HG03196 (cell line): ENCODE data around the gene VAMP8.
"Not testable (repeated sequence)": the region's sequence is repeated elsewhere in the genome, so short reads cannot be mapped to it uniquely, and the experiment has no call there.

Experiments
- ATAC-seq: cut with Tn5 transposase; IDR thresholded peaks from one replicate; pipeline ENCODE4 v1.9.1; 2021; ENCODE audit not compliant: unreplicated experiment

Gene VAMP8

DNA sequence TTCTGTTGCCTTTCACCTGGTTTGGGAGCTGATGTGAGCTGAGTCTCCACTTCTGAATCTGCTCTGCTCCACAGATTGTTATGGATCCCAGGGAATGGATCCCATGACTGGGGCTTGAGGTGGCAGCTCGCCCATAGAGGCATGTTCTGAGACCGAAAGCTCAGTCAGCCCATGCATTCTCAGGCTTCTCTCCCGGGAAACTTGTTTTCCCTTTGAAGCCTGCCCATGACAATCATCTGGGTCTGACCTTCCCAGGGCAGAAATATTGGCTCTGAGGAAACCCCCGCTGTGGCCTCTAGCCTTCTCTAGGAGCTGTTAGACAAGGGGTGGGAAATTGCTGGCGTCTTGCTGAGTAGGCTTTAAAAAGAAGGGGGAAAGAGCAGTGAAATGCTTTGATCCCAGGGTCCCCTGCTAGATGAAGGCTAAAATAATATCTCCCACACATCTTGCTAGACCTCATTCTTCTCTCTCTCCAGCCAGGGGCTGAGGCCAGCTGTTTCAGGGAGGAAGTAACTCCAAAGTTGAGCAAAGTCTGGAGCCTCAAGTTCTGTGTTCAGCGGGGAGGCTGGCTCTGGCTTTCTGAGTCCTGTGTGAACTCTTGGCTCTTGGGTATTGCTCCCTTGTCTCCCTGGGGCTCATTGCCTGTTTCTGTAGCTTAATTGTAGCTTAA, 2.0 kb downstream of the VAMP8 start:
- ATAC-seq = no peak

DNA sequence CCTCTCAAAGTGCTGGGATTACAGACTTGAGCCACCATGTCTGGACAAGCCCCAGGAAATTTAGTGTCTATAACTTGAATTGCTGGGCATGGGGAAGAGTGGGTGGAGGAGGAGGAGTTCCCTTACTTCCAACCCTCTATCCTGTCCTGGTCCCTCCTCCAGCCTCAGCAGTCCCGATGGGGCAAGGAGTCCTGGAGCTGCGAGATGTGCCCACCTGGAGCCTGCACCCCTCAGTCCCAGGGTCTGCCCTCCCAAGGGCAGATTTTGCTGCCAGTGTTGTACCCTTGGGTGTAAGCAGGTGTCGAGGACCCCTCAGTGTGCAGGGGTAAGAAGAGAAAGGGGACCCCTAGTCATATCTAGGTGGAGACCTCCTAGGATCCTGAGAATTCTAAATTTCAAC, 2.8 kb downstream of the VAMP8 start:
- no peak for ATAC-seq

DNA sequence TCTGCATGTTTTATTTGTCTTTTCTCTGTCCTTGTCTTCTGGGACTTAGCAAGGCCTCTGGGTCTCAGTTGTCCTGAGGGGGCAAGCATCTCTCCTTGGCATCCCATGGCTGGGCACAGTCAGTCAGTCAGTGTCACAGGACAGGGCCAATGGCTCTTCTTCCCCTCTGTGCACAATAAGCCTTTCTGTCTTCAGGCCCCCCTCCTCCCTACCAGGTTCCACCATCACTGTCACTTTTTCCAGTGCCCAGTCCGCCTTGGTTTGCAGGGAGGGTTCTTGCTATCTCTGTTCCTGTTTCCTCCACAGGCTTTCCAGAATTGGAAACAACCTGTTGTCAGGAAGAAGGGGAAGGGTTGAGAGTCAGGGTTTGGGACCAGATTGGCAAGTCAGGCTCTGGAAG, 5.1 kb downstream of the VAMP8 start:
- no peak for ATAC-seq

DNA sequence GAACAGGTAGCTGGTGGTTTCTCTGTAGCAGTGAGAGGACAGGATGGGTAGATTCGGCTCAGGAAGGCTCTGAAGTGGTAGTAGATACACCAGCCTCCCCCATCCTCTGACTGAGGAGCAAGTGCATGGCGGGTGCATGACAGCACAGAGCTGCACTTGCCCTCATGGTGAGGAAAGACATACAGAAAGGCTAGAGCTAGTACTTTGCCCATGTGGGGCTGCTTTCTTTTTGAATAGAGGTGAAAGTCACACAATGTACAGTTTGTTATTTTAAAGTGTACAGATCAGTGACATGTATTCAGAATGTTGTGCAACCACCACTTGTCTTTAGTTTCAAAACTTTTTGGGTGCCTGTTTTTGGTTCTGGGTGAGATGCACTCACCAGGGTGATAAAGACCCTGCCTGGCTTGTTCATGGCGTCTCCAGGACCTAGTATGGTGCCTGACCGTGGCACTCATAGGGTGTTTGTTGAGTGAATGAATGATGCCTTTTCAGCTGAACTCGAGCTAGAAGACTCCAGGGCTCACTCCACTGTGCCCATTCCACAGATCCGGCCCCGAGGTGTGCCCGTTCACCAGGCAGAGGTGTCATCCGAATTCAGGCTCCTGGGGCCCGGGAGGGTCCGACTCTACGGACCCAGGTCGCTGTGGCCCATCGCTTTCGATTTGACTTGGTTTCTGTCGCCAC, 6.4 kb downstream of the VAMP8 start:
- peak; percentile 39 for ATAC-seq

DNA sequence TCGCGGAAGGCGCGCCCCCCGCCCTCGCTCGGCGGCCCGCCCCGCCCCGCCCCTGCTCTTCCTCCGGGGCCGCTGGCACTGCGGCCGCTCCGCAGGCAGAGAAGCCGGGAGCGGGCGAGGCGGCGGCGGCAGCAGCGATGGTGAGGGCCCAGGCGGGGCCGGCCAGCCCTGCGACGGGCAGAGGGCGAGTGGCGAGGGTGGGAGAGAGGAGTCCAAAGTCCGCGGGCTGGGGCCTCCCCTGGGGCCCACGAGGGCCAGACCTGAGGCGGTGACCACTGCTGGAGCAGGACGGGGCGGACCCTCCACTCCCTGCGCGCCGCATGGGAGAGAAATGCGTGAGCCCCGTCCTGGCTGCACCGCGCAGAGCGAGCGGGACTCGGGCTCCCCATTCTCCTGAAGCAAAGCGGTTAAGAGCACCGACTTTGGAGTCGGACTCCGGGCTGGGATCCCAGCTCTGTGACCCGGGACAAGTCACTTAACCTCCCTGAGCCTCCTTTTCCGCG, 7.0 kb downstream of the VAMP8 start, which contains the start of gene VAMP5:
TSS of gene VAMP5 (plus strand) at position 78 of the 503 bp plus-strand sequence. CDS start at position 138, 60 bp downstream.
- ATAC-seq = peak; percentile 27

DNA sequence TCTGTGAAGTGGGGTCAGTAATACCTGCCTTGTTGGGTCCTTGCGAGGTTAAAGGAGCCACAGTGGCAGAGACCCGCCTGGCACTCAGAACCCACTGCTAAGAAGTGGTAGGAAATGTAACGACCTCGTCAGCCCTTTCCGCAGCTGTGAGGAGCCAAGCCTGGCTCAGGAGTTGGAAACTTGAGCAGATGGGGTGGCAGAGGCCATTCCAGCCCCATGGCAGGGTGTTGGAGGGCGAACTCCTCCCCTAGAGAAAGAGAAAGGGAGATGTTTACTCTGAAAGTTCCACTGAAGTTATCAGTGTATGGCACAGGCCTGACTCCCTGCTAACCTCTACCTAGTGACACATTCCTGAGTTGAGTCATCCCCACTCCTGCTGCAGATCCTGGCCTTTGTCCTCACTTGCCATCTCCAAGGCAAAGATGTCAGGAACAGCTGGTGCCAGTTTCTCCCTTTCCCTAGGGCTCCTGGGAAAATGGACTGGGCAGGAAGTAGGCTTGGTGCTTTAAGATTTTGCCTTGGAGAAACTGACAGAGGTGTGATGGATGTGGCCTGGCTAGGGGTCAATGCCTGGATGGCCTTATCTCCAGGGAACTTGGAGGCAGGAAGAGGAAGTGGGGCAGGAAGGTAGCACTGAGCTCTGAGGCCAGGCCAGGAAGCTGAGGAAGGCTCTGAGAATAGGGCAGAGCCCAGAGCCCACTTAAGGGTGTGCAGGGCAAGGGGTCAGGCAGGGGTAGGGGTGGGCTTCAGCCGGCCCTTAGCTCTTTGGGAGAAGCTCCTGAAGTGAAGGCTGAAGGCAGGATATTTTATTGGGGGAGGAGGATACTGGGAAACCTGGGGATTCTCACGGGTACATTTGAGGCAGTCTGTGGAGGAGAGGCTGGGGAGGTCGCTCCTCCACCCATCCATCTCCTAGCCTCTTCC, 7.7 kb downstream of the VAMP8 start:
- peak; percentile 38 for ATAC-seq

DNA sequence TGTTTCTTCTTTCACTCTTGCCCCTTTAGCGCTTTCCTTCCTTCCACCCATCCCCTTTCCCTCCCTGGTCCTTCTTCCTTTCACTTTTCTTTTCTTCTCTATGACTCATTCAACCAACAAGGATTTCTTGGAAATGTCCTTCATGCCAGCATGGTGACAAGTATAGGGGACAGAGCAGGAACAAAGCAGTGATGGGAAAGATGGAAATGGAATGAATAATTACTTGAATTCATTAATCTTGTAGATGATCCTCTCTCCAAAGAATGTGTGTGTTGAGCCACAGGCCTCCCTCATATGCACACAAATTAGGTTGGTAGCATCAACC, 8.4 kb downstream of the VAMP8 start:
- no peak for ATAC-seq

DNA sequence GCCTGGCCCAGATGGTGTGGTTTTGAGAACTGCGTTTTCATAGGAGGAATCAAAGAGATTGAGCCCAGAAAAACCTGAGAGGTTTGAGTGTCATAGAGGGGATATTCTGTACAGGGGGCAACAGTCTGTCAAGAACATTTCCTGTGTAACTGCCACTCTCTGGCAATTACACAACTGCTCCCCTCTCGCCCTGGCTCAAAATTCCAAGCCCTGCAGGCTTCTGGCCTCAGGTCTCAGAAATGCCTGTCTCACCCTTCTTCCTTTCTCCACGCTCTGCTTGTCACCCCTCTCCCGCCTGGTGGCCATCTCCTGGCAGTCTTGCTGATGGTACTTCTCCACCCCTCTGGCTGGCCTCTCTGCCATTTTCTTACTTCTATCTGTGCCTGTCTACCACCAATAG, 10.8 kb downstream of the VAMP8 start:
- ATAC-seq = no peak

DNA sequence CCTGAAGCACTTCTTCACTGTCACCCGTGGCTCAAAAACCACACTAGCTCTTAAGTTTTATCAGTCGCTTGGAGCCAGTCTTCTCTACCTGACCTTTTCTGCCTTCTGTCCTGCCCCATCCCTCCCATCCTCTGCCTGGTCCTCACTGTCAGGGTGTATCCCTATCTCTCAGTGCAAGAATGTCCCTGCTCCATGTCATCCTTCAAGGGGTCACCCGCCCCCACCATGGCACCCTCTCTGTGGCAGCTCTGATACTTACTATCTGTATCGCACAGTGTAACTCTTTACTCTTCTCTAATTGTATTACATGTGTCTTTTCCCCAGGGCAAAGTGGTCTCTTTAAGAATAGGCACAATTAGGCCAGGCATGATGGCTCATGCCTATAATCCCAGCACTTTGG, 11.3 kb downstream of the VAMP8 start:
- ATAC-seq = no peak

DNA sequence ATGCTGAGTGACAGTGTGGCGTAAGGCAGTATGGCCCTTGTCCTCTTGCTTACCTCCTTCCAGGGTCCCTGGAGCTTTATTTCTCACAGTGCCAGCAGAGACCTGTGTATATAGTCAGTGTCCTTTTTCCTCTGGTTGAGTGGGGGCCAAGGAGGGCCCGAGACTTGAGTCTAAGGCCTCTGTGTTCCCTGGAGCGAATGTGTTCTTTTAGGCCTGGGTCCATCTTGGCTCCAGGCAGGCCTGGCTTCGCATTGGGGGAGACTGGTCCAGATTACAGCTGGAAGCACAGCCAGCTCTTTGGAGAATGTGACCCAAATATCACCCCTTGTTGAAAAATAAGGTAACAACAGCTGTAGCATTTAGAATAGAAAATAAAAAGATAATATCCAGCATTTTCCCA, 11.8 kb downstream of the VAMP8 start:
- no peak for ATAC-seq

DNA sequence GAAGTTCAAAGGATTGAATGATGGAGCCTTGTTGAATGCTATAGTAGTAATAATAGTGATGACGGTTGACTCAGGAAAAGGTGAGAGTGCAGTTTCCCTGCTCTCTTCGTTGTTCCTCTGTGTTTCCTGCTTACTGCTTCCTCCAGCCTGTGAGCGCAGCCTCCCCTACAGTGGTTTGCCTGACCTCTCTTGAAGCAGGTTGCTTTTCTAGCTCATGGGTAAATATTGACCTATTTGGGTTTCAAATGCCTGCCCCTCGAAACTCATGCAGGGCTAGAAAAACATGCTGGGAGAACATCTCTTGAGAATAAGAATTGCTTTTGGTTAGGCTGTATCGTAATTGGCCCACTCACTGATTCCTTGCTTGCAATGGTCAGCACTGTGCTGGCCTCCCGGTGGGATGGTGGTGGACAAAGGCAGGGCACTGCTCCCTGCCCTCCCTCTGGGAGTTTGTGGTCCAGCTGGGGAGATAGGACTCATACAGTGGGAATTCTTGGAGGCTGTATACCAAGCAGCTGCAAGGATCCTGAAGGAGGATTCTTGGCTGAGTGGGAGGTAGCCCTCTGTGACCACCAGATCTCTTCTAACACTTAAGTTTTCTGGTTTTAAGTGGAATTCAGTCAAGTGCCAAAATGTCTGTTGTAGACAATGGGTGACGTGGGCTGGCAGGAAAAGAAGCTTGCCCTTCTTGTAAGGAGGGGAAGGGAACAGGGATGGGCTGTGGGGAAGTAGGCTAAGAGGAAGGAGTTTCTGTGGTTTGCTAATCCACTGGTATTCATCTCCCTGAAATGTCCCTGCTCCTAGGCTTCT, 12.8 kb downstream of the VAMP8 start:
- ATAC-seq = no peak

DNA sequence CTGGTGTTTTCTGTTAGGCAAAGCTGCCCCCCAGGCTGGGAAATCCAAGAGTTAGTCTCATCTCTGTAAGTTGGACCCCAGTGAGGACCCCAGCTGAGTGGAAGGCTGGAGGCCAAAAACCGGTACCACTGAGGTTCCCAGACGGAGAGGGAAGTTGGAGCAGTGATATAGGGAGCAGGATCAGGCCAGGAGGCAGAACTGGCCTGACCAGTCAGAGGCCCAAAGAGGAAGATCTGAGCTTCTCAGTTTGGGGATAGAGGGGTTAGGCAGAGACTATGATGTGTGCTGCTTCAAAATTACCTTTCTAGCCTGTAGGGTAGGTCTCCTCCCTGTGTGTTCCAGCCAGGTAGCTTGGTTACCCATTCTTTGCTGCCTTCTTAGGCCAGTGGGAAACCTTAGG, 13.6 kb downstream of the VAMP8 start:
- ATAC-seq = no peak

DNA sequence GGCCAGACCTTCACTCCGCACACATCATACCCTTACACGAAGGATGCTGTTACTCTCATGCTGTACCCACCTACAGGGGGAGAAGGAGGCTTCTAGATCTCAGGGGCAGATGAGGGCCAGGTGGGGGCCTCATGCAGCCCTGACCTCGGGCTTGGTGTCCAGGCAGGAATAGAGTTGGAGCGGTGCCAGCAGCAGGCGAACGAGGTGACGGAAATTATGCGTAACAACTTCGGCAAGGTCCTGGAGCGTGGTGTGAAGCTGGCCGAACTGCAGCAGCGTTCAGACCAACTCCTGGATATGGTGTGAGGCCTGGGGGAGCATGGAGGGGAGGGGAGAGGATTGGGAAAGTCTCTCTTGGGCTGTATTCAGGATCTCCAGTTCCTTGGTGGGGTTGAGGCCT, 14.2 kb downstream of the VAMP8 start:
- no peak for ATAC-seq

DNA sequence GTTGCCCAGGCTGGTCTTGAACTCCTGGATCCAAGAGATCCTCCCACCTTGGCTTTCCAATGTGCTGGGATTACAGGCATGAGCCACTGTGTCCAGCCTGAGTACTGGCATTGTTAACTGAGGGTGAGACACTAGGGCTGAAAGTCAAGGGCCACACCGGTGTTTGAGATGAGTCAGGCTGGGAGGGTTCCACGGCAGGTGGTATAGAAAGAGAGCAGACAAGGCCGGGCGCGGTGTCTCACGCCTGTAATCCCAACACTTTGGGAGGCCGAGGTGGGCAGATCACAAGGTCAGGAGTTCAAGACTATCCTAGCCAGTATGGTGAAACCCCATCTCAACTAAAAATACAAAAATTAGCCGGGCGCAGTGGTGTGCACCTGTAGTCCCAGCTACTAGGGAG, 14.9 kb downstream of the VAMP8 start:
- ATAC-seq = not testable (repeated sequence)

DNA sequence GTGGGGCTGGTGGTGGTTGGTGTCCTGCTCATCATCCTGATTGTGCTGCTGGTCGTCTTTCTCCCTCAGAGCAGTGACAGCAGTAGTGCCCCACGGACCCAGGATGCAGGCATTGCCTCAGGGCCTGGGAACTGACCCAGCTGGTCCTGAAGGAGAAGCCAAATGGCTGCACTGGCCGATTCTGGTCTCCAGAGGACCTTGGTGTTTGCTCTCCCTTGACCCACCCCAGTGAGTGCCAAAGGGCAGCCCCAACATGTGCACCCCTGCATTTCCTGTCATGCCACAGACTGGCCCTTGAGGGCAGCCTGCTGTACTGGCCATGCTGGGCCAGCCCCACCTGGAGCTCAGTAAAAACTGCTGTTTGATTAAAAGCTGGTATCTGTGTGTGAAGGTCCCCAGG, 15.6 kb downstream of the VAMP8 start:
- no peak for ATAC-seq

DNA sequence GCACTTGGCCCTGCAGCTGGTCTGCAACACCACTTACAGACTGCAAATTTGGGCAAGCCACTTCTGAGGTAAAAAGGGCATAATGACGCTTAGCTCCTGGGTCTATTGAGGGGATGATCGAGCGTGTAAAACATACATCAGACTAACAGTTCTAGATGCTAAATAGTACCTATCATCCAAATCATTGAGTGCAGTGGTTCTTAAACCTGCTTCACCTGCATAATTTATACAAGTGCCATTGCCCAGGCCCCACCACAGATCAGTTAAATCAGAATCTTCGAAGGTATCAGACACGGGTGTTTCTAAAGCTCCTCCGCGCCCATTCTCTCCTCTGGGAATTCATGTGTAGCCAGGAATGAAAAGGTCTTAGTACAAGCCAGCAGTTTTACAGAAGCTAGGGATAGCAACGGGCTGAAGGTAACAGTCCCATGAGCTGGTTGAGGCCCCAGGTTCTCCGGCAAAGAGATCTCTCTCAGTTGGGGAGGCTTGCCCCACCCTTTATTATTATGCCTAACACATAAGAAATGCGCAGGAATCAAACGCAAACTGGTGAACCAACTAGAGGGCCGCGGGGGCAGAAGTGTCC, 17.4 kb downstream of the VAMP8 start:
- no peak for ATAC-seq

DNA sequence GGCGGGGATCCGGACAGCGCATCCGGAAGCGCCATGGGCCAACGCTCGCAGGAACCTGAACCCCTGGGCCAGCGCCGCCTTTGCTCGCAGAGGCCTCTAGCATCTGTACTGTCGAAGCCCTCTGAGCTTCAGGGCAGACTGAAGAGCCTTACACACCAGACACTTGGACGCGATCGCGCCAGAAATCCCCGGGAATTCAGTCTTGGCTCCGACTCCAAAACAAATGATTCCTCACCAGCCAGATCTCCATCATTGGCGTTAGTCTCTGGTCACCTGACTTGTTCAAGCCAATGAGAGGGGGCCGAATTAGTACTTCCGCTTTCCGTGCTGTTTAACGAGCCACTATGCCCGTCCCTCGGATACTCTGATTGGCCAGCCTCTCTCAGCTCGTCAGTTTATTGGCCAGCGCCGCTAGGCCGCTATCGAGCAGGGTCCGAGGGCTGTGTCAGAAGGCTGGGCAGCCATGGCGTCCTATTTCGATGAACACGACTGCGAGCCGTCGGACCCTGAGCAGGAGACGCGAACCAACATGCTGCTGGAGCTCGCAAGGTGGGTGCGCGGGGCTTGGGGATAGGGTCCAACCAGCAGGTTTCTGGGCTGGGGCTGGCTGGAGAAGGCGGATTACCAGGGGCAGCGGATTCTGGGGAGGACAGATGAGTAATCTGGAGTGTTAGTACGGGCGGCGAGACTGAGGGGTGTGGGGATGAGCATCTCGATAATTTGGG, 18.1 kb downstream of the VAMP8 start, which contains the start of gene RNF181:
TSS of gene RNF181 (plus strand) at position 445 of the 725 bp plus-strand sequence. CDS start at position 464, 19 bp downstream.
- ATAC-seq = peak; percentile 95

DNA sequence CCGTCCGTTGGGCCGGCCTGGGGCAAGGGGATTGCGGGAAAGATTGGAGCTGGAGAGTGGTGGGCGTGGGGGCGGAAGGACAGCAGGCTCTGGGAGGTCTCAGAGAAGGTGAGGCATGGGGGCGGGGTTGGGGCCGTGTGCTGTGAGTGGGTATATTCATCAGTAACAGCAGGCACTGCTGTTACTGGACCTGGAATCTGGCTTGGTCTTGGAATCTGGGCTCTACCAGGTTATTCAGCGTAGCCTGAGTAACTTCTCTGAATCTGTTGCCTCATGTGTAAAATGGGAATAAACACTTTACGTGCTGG, 18.6 kb downstream of the VAMP8 start:
- no peak for ATAC-seq

DNA sequence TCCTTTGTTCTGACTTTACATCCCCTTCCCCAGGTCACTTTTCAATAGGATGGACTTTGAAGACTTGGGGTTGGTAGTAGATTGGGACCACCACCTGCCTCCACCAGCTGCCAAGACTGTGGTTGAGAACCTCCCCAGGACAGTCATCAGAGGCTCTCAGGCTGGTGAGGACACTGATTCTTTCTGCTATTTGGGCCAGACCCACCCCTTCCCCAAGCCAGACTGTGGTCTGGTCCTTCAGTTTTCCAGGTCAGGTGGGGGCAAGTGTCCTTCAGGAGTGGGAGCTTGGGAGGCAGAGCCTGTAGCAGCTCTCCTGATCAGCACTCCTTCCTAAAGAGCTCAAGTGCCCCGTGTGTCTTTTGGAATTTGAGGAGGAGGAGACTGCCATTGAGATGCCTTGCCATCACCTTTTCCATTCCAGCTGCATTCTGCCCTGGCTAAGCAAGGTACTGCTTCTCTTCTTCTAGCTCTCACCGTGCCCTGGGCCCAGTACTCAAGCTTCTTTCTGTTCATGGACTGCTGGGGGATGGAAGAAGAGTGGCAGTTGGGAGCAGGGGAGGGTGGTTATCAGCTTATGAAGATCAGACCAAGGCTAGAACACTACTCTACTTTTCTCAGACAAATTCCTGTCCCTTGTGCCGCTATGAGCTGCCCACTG, 19.2 kb downstream of the VAMP8 start:
- ATAC-seq = no peak
